OCI-M1 (cell line): ENCODE results near the gene CDK7.
"Not testable (repeated sequence)": the region's sequence is repeated elsewhere in the genome, so short reads cannot be mapped to it uniquely, and the experiment has no call there.

Experiments
- DNase-seq: peaks from one replicate; lab custom pipeline; 2025; lab: John Stamatoyannopoulos, UW

CDK7 gene

GRCh38 chr5:69237877-69238276, 3.2 kb downstream of the CDK7 start:
- no peak for DNase-seq

GRCh38 chr5:69238760-69239251, 4.1 kb downstream of the CDK7 start:
- DNase-seq, result no peak

GRCh38 chr5:69242215-69242927, 7.7 kb downstream of the CDK7 start:
- no peak for DNase-seq

- DNase-seq, result no peak
These were observed 10.3 kb downstream of the CDK7 start for GRCh38 chr5:69245031-69245430.

- DNase-seq, result no peak
These were observed 13.3 kb downstream of the CDK7 start for GRCh38 chr5:69248019-69248418.

- no peak for DNase-seq
These were observed 15.9 kb downstream of the CDK7 start for GRCh38 chr5:69250593-69250992.

GRCh38 chr5:69252437-69252836, 17.8 kb downstream of the CDK7 start:
- no peak for DNase-seq

GRCh38 chr5:69255940-69256339, 21.3 kb downstream of the CDK7 start:
- DNase-seq, result not testable (repeated sequence)

GRCh38 chr5:69257577-69257976, 22.9 kb downstream of the CDK7 start:
- DNase-seq, result no peak

- no peak for DNase-seq
These were observed 26.3 kb downstream of the CDK7 start for GRCh38 chr5:69261034-69261433.

GRCh38 chr5:69265931-69266330, 31.2 kb downstream of the CDK7 start:
- DNase-seq, result peak; percentile 12

GRCh38 chr5:69268899-69269298, 34.2 kb downstream of the CDK7 start:
- DNase-seq, result no peak

- DNase-seq, result no peak
These were observed 36.2 kb downstream of the CDK7 start for GRCh38 chr5:69270840-69271239.

- peak; percentile 74 for DNase-seq
These were observed 36.7 kb downstream of the CDK7 start for GRCh38 chr5:69271376-69271775.

GRCh38 chr5:69275563-69275962, 40.9 kb downstream of the CDK7 start:
- no peak for DNase-seq

- DNase-seq, result no peak
These were observed 41.9 kb downstream of the CDK7 start for GRCh38 chr5:69276422-69277174.

GRCh38 chr5:69279517-69279916, 44.8 kb downstream of the CDK7 start:
- no peak for DNase-seq

GRCh38 chr5:69281114-69281513, 46.4 kb downstream of the CDK7 start:
- DNase-seq, result no peak

GRCh38 chr5:69284203-69284602, 49.5 kb downstream of the CDK7 start:
- DNase-seq, result no peak

- DNase-seq, result no peak
These were observed 50.9 kb downstream of the CDK7 start for GRCh38 chr5:69285448-69286116.

GRCh38 chr5:69288069-69288468, 53.4 kb downstream of the CDK7 start:
- DNase-seq, result no peak

- DNase-seq, result no peak
These were observed 54.0 kb downstream of the CDK7 start for GRCh38 chr5:69288688-69289087.

- DNase-seq, result no peak
These were observed 57.6 kb downstream of the CDK7 start for GRCh38 chr5:69292306-69292705.
